Measurements from ENCODE around the gene CREBZF. TPM values are rescaled to one million over a fixed set of nuclear protein-coding genes. Genes with fewer than 3 reads are reported as not detected.

Gene CREBZF
- total RNA-seq, 1 experiment from 2014 or later = 60.3 TPM

DNA sequence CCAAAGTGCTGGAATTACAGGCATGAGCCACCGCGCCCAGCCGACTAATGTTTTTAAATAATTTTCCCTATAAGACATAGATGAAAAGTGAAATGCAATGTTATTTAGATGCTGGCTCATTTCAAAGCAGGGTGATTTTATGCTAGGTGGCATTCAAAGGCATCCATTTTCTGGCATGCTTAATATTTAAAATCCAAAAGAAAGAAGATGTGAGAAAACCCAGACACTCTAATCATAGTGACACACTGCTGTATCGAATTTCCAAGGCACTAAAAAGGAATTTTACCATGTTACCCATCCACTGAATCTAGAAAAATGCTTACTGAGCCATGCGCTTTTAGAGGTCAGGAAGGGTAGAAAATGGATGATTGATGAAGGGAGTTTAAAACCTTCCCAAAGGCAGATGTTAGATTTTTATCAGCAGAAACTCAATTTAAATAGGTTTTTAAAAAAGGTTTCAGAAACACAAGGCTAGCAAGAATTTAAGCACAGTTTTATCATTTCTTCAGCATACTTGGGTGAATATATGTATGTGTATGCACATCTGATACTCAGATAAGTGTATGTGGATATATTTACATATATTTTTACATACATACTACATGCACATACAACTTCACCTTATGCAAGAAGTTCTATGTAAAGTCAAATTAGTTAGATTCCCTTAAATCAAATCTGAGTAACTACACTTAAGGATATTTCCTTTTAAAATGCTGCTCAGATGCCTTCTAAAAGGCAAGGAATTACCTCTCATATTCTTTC is 45.2 kb upstream of the CREBZF start:
- 0 out of 2 replicates have a peak, but pooled peaks cover 5% of the 10 kb centered on the region for H3F3A ChIP-seq (ENCODE audit: insufficient read depth, low read depth)
- H3K36me3 ChIP-seq (ENCODE audit: low read depth) = no peaks in the 10 kb centered on the region
- no peak for DNase-seq
- no peaks in the 10 kb centered on the region for H3K9me2 ChIP-seq (ENCODE audit: insufficient read depth)
- no peak overlapping the region for H3K4me2 ChIP-seq
- TF ChIP-seq EZH2 (IDR thresholded peaks at IDR 0.05; ENCODE audit: low read depth) = no peak
- TF ChIP-seq, protein P1, sequence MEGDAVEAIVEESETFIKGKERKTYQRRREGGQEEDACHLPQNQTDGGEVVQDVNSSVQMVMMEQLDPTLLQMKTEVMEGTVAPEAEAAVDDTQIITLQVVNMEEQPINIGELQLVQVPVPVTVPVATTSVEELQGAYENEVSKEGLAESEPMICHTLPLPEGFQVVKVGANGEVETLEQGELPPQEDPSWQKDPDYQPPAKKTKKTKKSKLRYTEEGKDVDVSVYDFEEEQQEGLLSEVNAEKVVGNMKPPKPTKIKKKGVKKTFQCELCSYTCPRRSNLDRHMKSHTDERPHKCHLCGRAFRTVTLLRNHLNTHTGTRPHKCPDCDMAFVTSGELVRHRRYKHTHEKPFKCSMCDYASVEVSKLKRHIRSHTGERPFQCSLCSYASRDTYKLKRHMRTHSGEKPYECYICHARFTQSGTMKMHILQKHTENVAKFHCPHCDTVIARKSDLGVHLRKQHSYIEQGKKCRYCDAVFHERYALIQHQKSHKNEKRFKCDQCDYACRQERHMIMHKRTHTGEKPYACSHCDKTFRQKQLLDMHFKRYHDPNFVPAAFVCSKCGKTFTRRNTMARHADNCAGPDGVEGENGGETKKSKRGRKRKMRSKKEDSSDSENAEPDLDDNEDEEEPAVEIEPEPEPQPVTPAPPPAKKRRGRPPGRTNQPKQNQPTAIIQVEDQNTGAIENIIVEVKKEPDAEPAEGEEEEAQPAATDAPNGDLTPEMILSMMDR (conservative IDR thresholded peaks at IDR 0.05) = no peak
- no TSS peak for BruUV-seq (replicated peaks)
- H3K27me3 ChIP-seq (ENCODE audit: insufficient read depth, low read depth) = no peaks in the 10 kb centered on the region
- H4K20me1 ChIP-seq (ENCODE audit: insufficient read depth) = no peaks in the 10 kb centered on the region
- no peak overlapping the region for H3K4me3 ChIP-seq
- ChIA-PET CTCF (no interaction called here), POLR2A (ENCODE audit: unreplicated experiment) (no interaction called here)
- H3K79me2 ChIP-seq (ENCODE audit: low read depth) = no peaks in the 10 kb centered on the region
- no peaks in the 10 kb centered on the region for H3K4me1 ChIP-seq (replicated peaks; ENCODE audit: insufficient read depth)
- intact Hi-C loops (cut with micrococcal nuclease; ENCODE audit: unreplicated experiment) = no loop called here
- H3K27ac ChIP-seq = no peak overlapping the region
- no peak overlapping the region for H2AFZ ChIP-seq
- H3K9me3 ChIP-seq (ENCODE audit: insufficient read depth, low read depth) = no peaks in the 10 kb centered on the region

DNA sequence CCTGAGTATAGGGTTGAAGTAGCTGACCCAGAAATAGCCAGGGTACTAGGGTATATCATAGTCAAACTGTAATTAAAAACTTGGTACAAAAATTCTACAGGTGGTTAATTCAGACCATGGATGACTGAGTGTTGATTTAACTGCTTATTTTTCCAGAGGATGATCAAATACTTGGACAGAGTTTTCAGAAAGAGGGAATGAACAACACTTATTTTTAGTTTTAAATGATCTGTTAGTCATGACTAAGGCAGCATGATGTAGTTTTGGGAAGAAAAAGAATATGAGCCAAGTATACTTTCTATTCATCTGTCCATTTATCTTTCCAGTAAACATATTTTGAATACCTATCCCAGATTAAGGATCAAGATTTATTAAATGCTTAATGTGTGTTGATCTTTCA is 40.9 kb upstream of the CREBZF start:
- ChIA-PET POLR2A (ENCODE audit: unreplicated experiment) (no interaction called here), CTCF (no interaction called here)
- Histone ChIP-seq H3K4me1 (replicated peaks; ENCODE audit: insufficient read depth) (no peaks in the 10 kb centered on the region), H2AFZ (no peak overlapping the region), H3K4me3 (no peak overlapping the region), H3K27me3 (ENCODE audit: insufficient read depth, low read depth) (no peaks in the 10 kb centered on the region), H3K79me2 (ENCODE audit: low read depth) (no peaks in the 10 kb centered on the region), H3K4me2 (no peak overlapping the region), H3K9me2 (ENCODE audit: insufficient read depth) (no peaks in the 10 kb centered on the region), H3K36me3 (ENCODE audit: low read depth) (no peaks in the 10 kb centered on the region; the same call in 1 of the 2 replicates), H3K27ac (no peak overlapping the region), H3F3A (ENCODE audit: insufficient read depth, low read depth) (0 out of 2 replicates have a peak, but pooled peaks cover 5% of the 10 kb centered on the region), H3K9me3 (ENCODE audit: insufficient read depth, low read depth) (no peaks in the 10 kb centered on the region; the same call in 1 of the 2 replicates), H4K20me1 (ENCODE audit: insufficient read depth) (no peaks in the 10 kb centered on the region)
- TF ChIP-seq EZH2 (IDR thresholded peaks at IDR 0.05; ENCODE audit: low read depth) = no peak
- TF ChIP-seq, protein P1 (conservative IDR thresholded peaks at IDR 0.05) = no peak
- DNase-seq = no peak
- BruUV-seq (replicated peaks) = no TSS peak
- intact Hi-C loops (cut with micrococcal nuclease; ENCODE audit: unreplicated experiment) = no loop called here

GRCh38 chr11:85704967-85705366 is 40.0 kb upstream of the CREBZF start:
- H3K9me2 ChIP-seq (ENCODE audit: insufficient read depth) = no peaks in the 10 kb centered on the region
- H3F3A ChIP-seq (ENCODE audit: insufficient read depth, low read depth) = 0 out of 2 replicates have a peak, but pooled peaks cover 5% of the 10 kb centered on the region
- no peaks in the 10 kb centered on the region for H3K4me1 ChIP-seq (replicated peaks; ENCODE audit: insufficient read depth)
- no peak overlapping the region for H3K4me2 ChIP-seq
- no TSS peak for BruUV-seq (replicated peaks)
- no peak for DNase-seq
- TF ChIP-seq, protein P1 (conservative IDR thresholded peaks at IDR 0.05) = no peak
- TF ChIP-seq EZH2 (IDR thresholded peaks at IDR 0.05; ENCODE audit: low read depth) = no peak
- no peaks in the 10 kb centered on the region for H3K27me3 ChIP-seq (ENCODE audit: insufficient read depth, low read depth)
- no peaks in the 10 kb centered on the region for H4K20me1 ChIP-seq (ENCODE audit: insufficient read depth)
- H2AFZ ChIP-seq = no peak overlapping the region
- intact Hi-C loops (cut with micrococcal nuclease; ENCODE audit: unreplicated experiment) = no loop called here
- no peak overlapping the region for H3K4me3 ChIP-seq
- no peaks in the 10 kb centered on the region for H3K79me2 ChIP-seq (ENCODE audit: low read depth)
- no peak overlapping the region for H3K27ac ChIP-seq
- ChIA-PET POLR2A (ENCODE audit: unreplicated experiment) (no interaction called here), CTCF (no interaction called here)
- H3K9me3 ChIP-seq (ENCODE audit: insufficient read depth, low read depth) = no peaks in the 10 kb centered on the region; the same call in 1 of the 2 replicates
- no peaks in the 10 kb centered on the region; the same call in 1 of the 2 replicates for H3K36me3 ChIP-seq (ENCODE audit: low read depth)
